K562 (cell line): ENCODE results near the gene PASD1. TPM values are rescaled to one million over a fixed set of nuclear protein-coding genes. Genes with fewer than 3 reads are reported as not detected.
A peak's percentile ranks its signal among the peaks of the same experiment; 100 is the strongest.

Source experiments
- ARID2 ChIP-seq: fragments of 450-650 bp; IDR thresholded peaks from 2 replicates; pipeline ENCODE4 v1.6.1; 2017; ENCODE audit warnings: antibody characterized with exemption, mild to moderate bottlenecking
- BRF2 ChIP-seq: IDR thresholded peaks from 3 replicates; pipeline ENCODE4 v1.6.1; 2011; ENCODE audit warnings: borderline replicate concordance, mild to moderate bottlenecking; ENCODE audit not compliant: insufficient read length, insufficient read depth
- CCNT2 ChIP-seq: IDR thresholded peaks from 2 replicates; pipeline ENCODE4 v1.6.1; 2011; ENCODE audit warnings: borderline replicate concordance, low read depth, mild to moderate bottlenecking, moderate library complexity, mixed read lengths, low read length; ENCODE audit not compliant: insufficient read length; ENCODE audit errors: extremely low read depth
- CGGBP1 ChIP-seq: fragments of 250-450 bp; sonication (Bioruptor Pico); IDR thresholded peaks from 2 replicates; pipeline ENCODE4 v1.9.0; 2021; ENCODE audit warnings: mild to moderate bottlenecking
- CTCF ChIP-seq, 3 experiments: IDR thresholded peaks in 2 of 3; conservative IDR thresholded peaks in 1 of 3; 2 replicates each; pipeline ENCODE4 v1.5.1; 2011 to 2012; ENCODE audit warnings: low read length in 3 of 3, mild to moderate bottlenecking in 3 of 3, control low read depth in 2 of 3, improper control_type of control experiment in 1 of 3, inconsistent platforms in 1 of 3, low read depth in 1 of 3, mixed read lengths in 1 of 3, moderate library complexity in 1 of 3; ENCODE audit not compliant: insufficient read depth in 2 of 3
- ESRRA ChIP-seq: fragments of 450-650 bp; IDR thresholded peaks from 2 replicates; pipeline ENCODE4 v1.6.1; 2014; ENCODE audit warnings: low read depth, mild to moderate bottlenecking, moderate library complexity, borderline replicate concordance
- ETV1 ChIP-seq: fragments of 450-650 bp; conservative IDR thresholded peaks from 2 replicates; pipeline ENCODE4 v1.6.1; 2016; ENCODE audit warnings: missing genetic modification characterization, control low read depth, low read depth, missing compliant biosample characterization
- KDM5B ChIP-seq: fragments of 200-600 bp; sonication (generic); IDR thresholded peaks from 2 replicates; pipeline ENCODE4 v1.6.1; 2012; ENCODE audit warnings: low read depth, mild to moderate bottlenecking, moderate library complexity, low read length, control low read depth, inconsistent platforms; ENCODE audit not compliant: insufficient replicate concordance
- NBN ChIP-seq: fragments of 450-650 bp; IDR thresholded peaks from 2 replicates; pipeline ENCODE4 v1.6.1; 2016; ENCODE audit warnings: low read depth, mild to moderate bottlenecking
- NCOR1 ChIP-seq: fragments of 450-650 bp; IDR thresholded peaks from 2 replicates; pipeline ENCODE4 v1.6.1; 2016; ENCODE audit warnings: mild to moderate bottlenecking, moderate library complexity
- NEUROD1 ChIP-seq: fragments of 150-350 bp; IDR thresholded peaks from 2 replicates; pipeline ENCODE4 v1.6.1; 2014; ENCODE audit warnings: borderline replicate concordance, low read length, low read depth; ENCODE audit not compliant: partially characterized antibody
- PRPF4 ChIP-seq: fragments of 200-400 bp; formaldehyde crosslinking; IDR thresholded peaks from one replicate; pipeline ENCODE4 v1.6.1; 2017; ENCODE audit warnings: low read length, low read depth, mild to moderate bottlenecking; ENCODE audit not compliant: insufficient read depth, poor library complexity, severe bottlenecking
- RBM14 ChIP-seq: fragments of 200-400 bp; formaldehyde crosslinking; IDR thresholded peaks from 2 replicates; pipeline ENCODE4 v1.6.1; 2018; ENCODE audit warnings: low read depth, mild to moderate bottlenecking, low read length, moderate library complexity, borderline replicate concordance; ENCODE audit not compliant: insufficient read depth
- RBM22 ChIP-seq: fragments of 200-400 bp; formaldehyde crosslinking; IDR thresholded peaks from 2 replicates; pipeline ENCODE4 v1.6.1; 2018; ENCODE audit warnings: low read length, low read depth; ENCODE audit not compliant: poor library complexity, severe bottlenecking
- SAP30 ChIP-seq: fragments of 200-600 bp; sonication (generic); IDR thresholded peaks from 2 replicates; pipeline ENCODE4 v1.6.1; 2012; ENCODE audit warnings: borderline replicate concordance, low read depth, mild to moderate bottlenecking, moderate library complexity, low read length, control low read depth, inconsistent platforms; ENCODE audit not compliant: insufficient read depth, poor library complexity, severe bottlenecking
- STAT5B ChIP-seq: fragments of 250-450 bp; sonication (Bioruptor Pico); IDR thresholded peaks from 2 replicates; pipeline ENCODE4 v1.8.0; 2021; ENCODE audit warnings: mild to moderate bottlenecking, inconsistent platforms
- TAF15 ChIP-seq: fragments of 200-400 bp; formaldehyde crosslinking; IDR thresholded peaks from 2 replicates; pipeline ENCODE4 v1.6.1; 2017; ENCODE audit warnings: mild to moderate bottlenecking, low read depth, low read length, moderate library complexity
- TSC22D4 ChIP-seq: fragments of 450-650 bp; IDR thresholded peaks from 2 replicates; pipeline ENCODE4 v1.6.1; 2016; ENCODE audit warnings: missing genetic modification characterization, missing biosample characterization, control low read depth
- ZBED1 ChIP-seq: IDR thresholded peaks from 2 replicates; pipeline ENCODE4 v1.6.1; 2014
- ZNF12 ChIP-seq: sonication (generic); formaldehyde crosslinking; IDR thresholded peaks from 2 replicates; pipeline ENCODE4 v1.4.0; 2020; ENCODE audit warnings: mild to moderate bottlenecking, missing genetic modification reagents
- ZNF121 ChIP-seq: sonication (generic); formaldehyde crosslinking; conservative IDR thresholded peaks from 2 replicates; pipeline ENCODE4 v1.8.0; 2022; ENCODE audit warnings: missing genetic modification reagents
- ZNF232 ChIP-seq: sonication (generic); formaldehyde crosslinking; IDR thresholded peaks from 2 replicates; pipeline ENCODE4 v1.8.0; 2022; ENCODE audit warnings: mild to moderate bottlenecking, missing genetic modification reagents
- ZNF57 ChIP-seq: fragments of 450-650 bp; formaldehyde crosslinking; IDR thresholded peaks from 2 replicates; pipeline ENCODE4 v1.4.0; 2020; ENCODE audit warnings: mild to moderate bottlenecking, moderate library complexity
- polyA plus RNA-seq, 8 experiments: library from polyadenylated mRNA; depleted of rRNA in 4 of 8; stranded (reverse) in 5 of 8; unstranded in 3 of 8; fragments of >200 nt; fragmentation: Nextera tagmentation in 2 of 8; fragmentation: Illumina TruSeq in 1 of 8; extraction: Ambion mirVana in 2 of 8; extraction: Trizol in 1 of 8; gene quantifications; 2 replicates each; pipeline versions ENCODE4 v1.2.1 to v1.2.3, GENCODE V29; 2011 to 2014; ENCODE audit warnings: inconsistent platforms in 1 of 8, missing spikeins in 1 of 8
- total RNA-seq, 7 experiments: library from RNA; depleted of rRNA in 6 of 7; stranded (reverse); fragments of >200 nt in 6 of 7; fragmentation: Illumina TruSeq in 2 of 7; extraction: Trizol in 2 of 7; gene quantifications; 2 replicates each; pipeline versions ENCODE4 v1.2.1 to v1.2.3, GENCODE V29; 2011 to 2021; ENCODE audit warnings: low replicate concordance in 1 of 7

The PASD1 gene
- total and polyA plus RNA-seq, 9 of the 15 experiments (the other 6 are each of a cell fraction or from before 2014, with no cell fraction given) = 1.7 to 12.8 (median 9.6) TPM

- 0 out of 2 replicates have a peak, but pooled peaks have one; percentile 16 for TF ChIP-seq ETV1 (tag)
- peak in 1 of 3 experiments; percentile 37; a peak in 1 of 6 replicates for TF ChIP-seq CTCF (IDR thresholded peaks at IDR 0.05 in 2 of 3, conservative IDR thresholded peaks at IDR 0.05 in 1 of 3; ENCODE audit: insufficient read depth in 2 of 3, low read depth in 1 of 3, low read length in 3 of 3)
- no peak for TF ChIP-seq NBN
- peak; percentile 38 for TF ChIP-seq CCNT2
- no peak for TF ChIP-seq ZNF121
- no peak for TF ChIP-seq PRPF4
- TF ChIP-seq NEUROD1 = no peak
- TF ChIP-seq ZNF232 = no peak
- TF ChIP-seq ZNF12 = no peak
- no peak for TF ChIP-seq ZNF57 (CRISPR knock-in tag)
- no peak for TF ChIP-seq SAP30
- no peak for TF ChIP-seq STAT5B (CRISPR knock-in tag)
- no peak for TF ChIP-seq RBM22
- no peak for TF ChIP-seq BRF2
- TF ChIP-seq RBM14 = no peak
- TF ChIP-seq ARID2 = no peak
- no peak for TF ChIP-seq TSC22D4
- no peak for TF ChIP-seq ZBED1
- TF ChIP-seq ESRRA = no peak
- TF ChIP-seq NCOR1 = peak; percentile 91
- TF ChIP-seq KDM5B = no peak
- no peak for TF ChIP-seq CGGBP1 (CRISPR knock-in tag)
- TF ChIP-seq TAF15 = no peak
Measured at GRCh38 chrX:151633157-151633556, 69.7 kb downstream of the PASD1 start (continued).
